Cardiac fibroblast (primary cell): ENCODE data around the gene ARHGEF19.
A peak's percentile ranks its signal among the peaks of the same experiment; 100 is the strongest.
"Not testable (repeated sequence)": the region's sequence is repeated elsewhere in the genome, so short reads cannot be mapped to it uniquely, and the experiment has no call there.

Experiments used
- DNase-seq, 2 donors: peaks; one replicate each; pipeline versions ENCODE4 v3.0.0 to v3.0.0-alpha.2; 2010; ENCODE audit warnings: low read depth in 2 of 2
- H3K4me3 ChIP-seq, 2 donors: replicated peaks in 1 of 2; 1 replicate in 1 of 2; 2 replicates in 1 of 2; pipeline ENCODE4 v1.5.1; 2011; ENCODE audit warnings: low read depth in 2 of 2, low read length in 2 of 2, mild to moderate bottlenecking in 2 of 2, moderate library complexity in 1 of 2
- CTCF ChIP-seq: IDR thresholded peaks from one replicate; pipeline ENCODE4 v1.5.1; 2011; ENCODE audit warnings: low read depth, mild to moderate bottlenecking, low read length, inconsistent platforms

Gene ARHGEF19

DNA sequence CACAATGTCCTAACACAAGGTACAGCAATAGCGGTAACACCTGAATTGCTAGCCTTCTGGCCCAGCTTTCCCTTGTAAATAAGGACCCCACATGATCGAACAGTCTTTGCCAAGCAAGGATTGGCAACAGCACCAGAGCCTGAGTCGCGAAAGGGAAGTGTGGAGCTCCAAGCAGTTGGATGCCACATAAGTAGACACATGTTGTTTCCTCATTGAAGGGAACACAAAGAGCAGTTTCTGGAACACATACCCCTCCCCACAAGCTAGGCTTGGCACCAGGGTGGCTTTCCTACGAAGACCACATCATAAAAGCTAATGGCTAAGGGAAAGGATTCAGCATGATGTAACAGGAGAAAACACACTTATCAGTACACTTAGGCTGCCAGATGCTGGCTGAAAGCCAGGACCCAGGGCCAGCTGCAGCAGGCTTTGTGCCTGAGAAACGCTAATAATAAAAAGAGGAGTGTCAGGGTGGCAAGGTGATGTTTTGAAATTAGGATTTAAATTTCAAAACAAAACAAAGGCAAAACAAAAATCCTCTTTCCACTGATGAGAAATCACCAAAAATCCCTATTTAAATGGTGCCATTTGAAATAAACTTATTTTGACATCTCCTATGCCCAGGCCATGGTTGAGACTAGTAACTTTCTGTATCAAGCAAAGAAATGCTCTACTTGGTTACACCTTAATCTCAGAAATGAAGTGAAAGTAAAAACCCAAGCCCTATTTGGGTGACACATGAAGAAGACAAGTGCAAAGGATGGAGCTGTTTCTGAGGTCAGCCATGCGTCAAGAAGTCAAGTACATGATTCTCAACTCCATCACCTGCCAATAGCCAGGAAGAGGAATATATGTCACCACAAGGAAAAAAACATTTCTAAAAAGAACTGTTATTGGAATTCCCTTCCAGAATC is 36.4 kb upstream of the ARHGEF19 start:
- peak; percentile 75 to 92 for DNase-seq

DNA sequence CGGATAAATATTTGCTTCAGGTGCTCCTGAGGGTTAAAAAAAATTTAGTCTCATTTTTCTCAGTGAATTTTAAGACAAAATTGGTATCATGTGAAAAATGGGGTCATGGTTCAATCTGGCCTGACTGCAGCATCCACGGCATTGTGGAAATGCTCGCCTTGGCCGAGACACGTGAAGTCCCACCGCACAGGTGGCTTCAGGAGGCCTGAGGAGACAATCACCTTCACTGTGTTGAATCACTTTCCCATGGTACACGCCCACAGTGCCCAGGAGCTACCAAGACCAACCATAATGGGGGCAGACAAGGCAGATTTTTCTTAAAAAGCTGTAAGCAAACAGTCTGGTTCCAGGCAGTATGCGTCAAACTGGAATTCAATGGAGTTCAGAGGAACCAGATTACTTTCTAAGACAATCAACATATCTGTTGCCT is 35.6 kb upstream of the ARHGEF19 start:
- TF ChIP-seq CTCF = no peak
- H3K4me3 ChIP-seq = no peak overlapping the region
- DNase-seq = no peak

More for the DNA sequence above, 36.4 kb upstream of the ARHGEF19 start:
- no peak overlapping the region for H3K4me3 ChIP-seq
- no peak for TF ChIP-seq CTCF

DNA sequence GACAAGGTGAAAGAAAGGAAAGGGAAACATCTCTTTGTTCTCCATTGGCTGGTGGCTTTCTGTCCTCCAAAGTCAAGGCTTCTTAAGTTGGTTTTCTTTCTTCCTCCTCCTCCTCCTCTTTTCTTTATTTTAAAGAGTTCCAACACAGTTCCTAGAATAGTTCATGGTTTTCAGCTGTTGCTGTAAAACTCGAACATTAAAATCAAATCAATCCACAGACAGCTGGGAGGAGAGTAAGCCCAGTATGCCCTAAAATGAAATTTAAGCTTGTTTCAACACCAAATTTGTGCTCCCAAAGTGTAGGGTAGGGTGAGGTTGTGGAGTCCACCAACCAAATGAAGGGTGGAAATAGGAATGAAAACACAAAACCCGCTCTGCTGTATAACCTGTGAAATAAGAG is 35.0 kb upstream of the ARHGEF19 start:
- no peak for TF ChIP-seq CTCF
- no peak overlapping the region for H3K4me3 ChIP-seq
- no peak for DNase-seq

DNA sequence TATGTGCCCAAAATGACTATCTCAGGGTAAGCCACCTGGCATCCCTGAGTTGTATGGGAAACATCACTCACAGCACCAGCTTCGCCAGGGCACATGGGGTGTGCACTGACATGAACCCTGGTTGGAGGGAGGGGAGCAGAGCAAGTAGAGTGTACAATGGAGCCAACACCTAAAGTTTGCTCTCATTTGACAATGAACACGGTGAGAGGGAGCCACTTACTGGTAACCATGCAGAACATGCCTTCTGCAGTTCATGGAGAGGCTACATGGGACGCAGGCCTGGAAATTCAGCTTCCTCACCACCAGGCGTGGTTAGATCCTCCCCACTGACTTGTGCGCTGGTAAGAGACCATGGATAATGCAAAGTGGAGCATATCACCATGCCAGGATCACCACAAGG is 34.5 kb upstream of the ARHGEF19 start:
- no peak for TF ChIP-seq CTCF
- DNase-seq = no peak

GRCh38 chr1:16246239-16246638 is 33.8 kb upstream of the ARHGEF19 start:
- not testable (repeated sequence) for H3K4me3 ChIP-seq, DNase-seq

More for the DNA sequence above, 34.5 kb upstream of the ARHGEF19 start:
- H3K4me3 ChIP-seq = no peak overlapping the region

DNA sequence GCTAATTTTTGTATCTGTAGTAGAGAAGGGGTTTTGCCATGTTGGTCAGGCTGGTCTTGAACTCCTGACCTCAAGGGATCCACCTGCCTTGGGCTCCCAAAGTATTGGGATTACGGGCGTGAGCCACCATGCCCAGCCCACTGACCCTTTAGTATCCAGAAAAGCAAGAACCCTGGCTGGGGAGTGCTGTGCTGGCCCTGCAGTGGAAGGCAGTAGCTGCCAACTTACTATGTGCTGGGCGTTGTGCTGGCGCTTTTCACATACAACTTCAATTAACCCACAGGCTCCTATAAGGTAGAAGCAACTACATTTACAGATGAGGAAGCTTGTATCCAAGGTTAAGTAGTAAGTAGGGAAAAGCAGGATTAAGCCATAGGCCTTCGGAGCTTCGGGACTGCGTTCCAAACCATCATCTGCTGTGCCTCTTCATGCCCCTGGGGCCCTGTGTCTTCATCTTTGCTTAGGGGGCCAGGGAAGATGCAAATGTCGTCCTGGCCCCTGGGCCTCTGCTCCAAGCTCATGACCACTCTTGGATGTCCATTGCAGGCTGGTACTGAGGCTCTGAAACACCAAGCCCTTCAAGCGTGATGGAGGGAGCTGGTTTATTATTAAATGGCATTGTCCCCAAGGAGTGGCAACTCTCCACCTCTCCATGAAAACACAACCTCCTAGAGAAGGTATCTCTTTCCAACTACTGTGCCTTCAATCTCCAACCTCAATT is 33.2 kb upstream of the ARHGEF19 start:
- no peak overlapping the region for H3K4me3 ChIP-seq
- no peak for DNase-seq
- no peak for TF ChIP-seq CTCF

DNA sequence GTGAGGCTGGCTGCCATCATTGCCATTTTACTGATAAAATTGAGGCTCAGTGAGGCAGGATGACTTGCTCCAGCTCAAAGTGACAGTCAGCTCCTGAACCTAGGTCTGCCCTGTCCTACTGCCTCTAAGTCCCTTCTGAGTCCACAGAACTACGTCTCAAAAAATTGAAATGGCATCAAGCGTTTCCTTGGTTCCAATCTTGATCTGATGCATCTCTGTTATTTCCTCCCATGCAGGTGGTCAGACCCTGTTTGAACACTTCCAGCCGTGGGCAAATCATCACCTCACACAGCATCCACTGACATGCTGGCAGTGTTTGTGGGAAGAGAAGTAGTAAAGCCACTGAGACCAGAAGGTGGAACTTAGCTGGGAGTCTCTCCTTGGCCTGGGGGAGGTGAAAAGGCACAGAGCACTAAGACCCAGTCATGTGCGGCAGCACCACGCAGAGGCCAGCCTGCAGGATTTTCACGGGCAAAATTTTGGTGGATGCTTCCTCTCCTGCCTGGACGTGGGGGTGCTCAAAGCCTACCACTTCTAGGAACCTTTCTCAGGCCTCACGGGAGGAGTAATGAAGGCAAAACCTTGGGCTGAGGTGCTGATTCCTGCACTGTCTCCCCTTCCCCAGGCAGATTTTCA is 32.3 kb upstream of the ARHGEF19 start:
- TF ChIP-seq CTCF = no peak
- DNase-seq = no peak
- H3K4me3 ChIP-seq = no peak overlapping the region
